Activated T-helper 1 cell treated with anti-CD3 and anti-CD28 coated beads, Interleukin-2, amount 50 U/mL, for 16 hours (primary cell): ENCODE data around the gene PITX1.

Source experiments
- DNase-seq, 2 donors: peaks; one replicate each; pipeline ENCODE4 v3.0.0-alpha.2; 2020; ENCODE audit warnings: low read depth in 1 of 2, low spot score in 1 of 2

The PITX1 gene

GRCh38 chr5:135030123-135030955 lies 3.7 kb downstream of the PITX1 start:
- DNase-seq, result no peak

- DNase-seq, result no peak
These were observed 4.4 kb downstream of the PITX1 start for GRCh38 chr5:135029477-135030122.

- no peak for DNase-seq
These were observed 5.1 kb downstream of the PITX1 start for GRCh38 chr5:135028791-135029476.

GRCh38 chr5:135027697-135028615 lies 6.1 kb downstream of the PITX1 start:
- no peak for DNase-seq

GRCh38 chr5:135027266-135027696 lies 6.7 kb downstream of the PITX1 start:
- no peak for DNase-seq

- DNase-seq, result no peak
These were observed 7.3 kb downstream of the PITX1 start for GRCh38 chr5:135026645-135027265.

- DNase-seq, result no peak
These were observed 8.0 kb downstream of the PITX1 start for GRCh38 chr5:135025730-135026644.

- no peak for DNase-seq
These were observed 8.9 kb downstream of the PITX1 start for GRCh38 chr5:135024956-135025729.

- no peak for DNase-seq
These were observed 13.7 kb downstream of the PITX1 start for GRCh38 chr5:135020111-135020895.

- DNase-seq, result no peak
These were observed 14.7 kb downstream of the PITX1 start for GRCh38 chr5:135019314-135019713.

GRCh38 chr5:135018457-135018856 lies 15.6 kb downstream of the PITX1 start:
- no peak for DNase-seq

- no peak for DNase-seq
These were observed 17.2 kb downstream of the PITX1 start for GRCh38 chr5:135016861-135017290.

GRCh38 chr5:135015942-135016341 lies 18.1 kb downstream of the PITX1 start:
- no peak for DNase-seq

GRCh38 chr5:135013947-135014570 lies 20.0 kb downstream of the PITX1 start:
- DNase-seq, result no peak

GRCh38 chr5:135013445-135013844 lies 20.6 kb downstream of the PITX1 start:
- DNase-seq, result no peak

GRCh38 chr5:135012951-135013391 lies 21.1 kb downstream of the PITX1 start:
- no peak for DNase-seq

GRCh38 chr5:135012033-135012588 lies 21.9 kb downstream of the PITX1 start:
- DNase-seq, result no peak
